ENCODE data around the gene HOOK2.
A peak's percentile ranks its signal among the peaks of the same experiment; 100 is the strongest.

HOOK2 gene

GRCh38 chr19:12794971-12795381 lies 19.6 kb upstream of the HOOK2 start:
- DNase-seq: no peak
- in situ Hi-C loops (cut with HindIII; ENCODE audit: low pct_ligation_motif_present, low pct_unique_long_range_greater_than_20kb, low sequenced_read_pairs): no loop called here

GRCh38 chr19:12794196-12794941 lies 19.0 kb upstream of the HOOK2 start:
- in situ Hi-C loops (cut with HindIII; ENCODE audit: low pct_ligation_motif_present, low pct_unique_long_range_greater_than_20kb, low sequenced_read_pairs): no loop called here
- DNase-seq: no peak

GRCh38 chr19:12793290-12794195 lies 18.2 kb upstream of the HOOK2 start:
- peak; percentile 91 for DNase-seq
- in situ Hi-C loops (cut with HindIII; ENCODE audit: low pct_ligation_motif_present, low pct_unique_long_range_greater_than_20kb, low sequenced_read_pairs): no loop called here

- in situ Hi-C loops (cut with HindIII; ENCODE audit: low pct_ligation_motif_present, low pct_unique_long_range_greater_than_20kb, low sequenced_read_pairs): no loop called here
- no peak for DNase-seq
These were observed 17.5 kb upstream of the HOOK2 start for GRCh38 chr19:12792853-12793289.

GRCh38 chr19:12792051-12792852 lies 16.9 kb upstream of the HOOK2 start:
- DNase-seq: peak; percentile 55

GRCh38 chr19:12791345-12792050 lies 16.1 kb upstream of the HOOK2 start, which contains the start of gene JUNB:
TSS of gene JUNB (plus strand) at chr19:12791486. CDS start at chr19:12791772, 286 bp downstream.
- in situ Hi-C loops (cut with HindIII; ENCODE audit: low pct_ligation_motif_present, low pct_unique_long_range_greater_than_20kb, low sequenced_read_pairs): no loop called here
- DNase-seq: peak; percentile 93

More at GRCh38 chr19:12792051-12792852, 16.9 kb upstream of the HOOK2 start:
- in situ Hi-C loops (cut with HindIII; ENCODE audit: low pct_ligation_motif_present, low pct_unique_long_range_greater_than_20kb, low sequenced_read_pairs): no loop called here

GRCh38 chr19:12790628-12791344 lies 15.4 kb upstream of the HOOK2 start:
- DNase-seq: no peak
- in situ Hi-C loops (cut with HindIII; ENCODE audit: low pct_ligation_motif_present, low pct_unique_long_range_greater_than_20kb, low sequenced_read_pairs): no loop called here

GRCh38 chr19:12789904-12790619 lies 14.7 kb upstream of the HOOK2 start:
- in situ Hi-C loops (cut with HindIII; ENCODE audit: low pct_ligation_motif_present, low pct_unique_long_range_greater_than_20kb, low sequenced_read_pairs): no loop called here
- peak; percentile 92 for DNase-seq

GRCh38 chr19:12789098-12789903 lies 13.9 kb upstream of the HOOK2 start:
- no peak for DNase-seq
- in situ Hi-C loops (cut with HindIII; ENCODE audit: low pct_ligation_motif_present, low pct_unique_long_range_greater_than_20kb, low sequenced_read_pairs): no loop called here

- in situ Hi-C loops (cut with HindIII; ENCODE audit: low pct_ligation_motif_present, low pct_unique_long_range_greater_than_20kb, low sequenced_read_pairs): no loop called here
- DNase-seq: peak; percentile 51
These were observed 13.3 kb upstream of the HOOK2 start for GRCh38 chr19:12788682-12789097.

- DNase-seq: no peak
- in situ Hi-C loops (cut with HindIII; ENCODE audit: low pct_ligation_motif_present, low pct_unique_long_range_greater_than_20kb, low sequenced_read_pairs): no loop called here
These were observed 12.8 kb upstream of the HOOK2 start for GRCh38 chr19:12788042-12788681.

GRCh38 chr19:12787458-12787857 lies 12.1 kb upstream of the HOOK2 start:
- DNase-seq: no peak
- in situ Hi-C loops (cut with HindIII; ENCODE audit: low pct_ligation_motif_present, low pct_unique_long_range_greater_than_20kb, low sequenced_read_pairs): no loop called here

GRCh38 chr19:12786952-12787351 lies 11.6 kb upstream of the HOOK2 start:
- no peak for DNase-seq
- in situ Hi-C loops (cut with HindIII; ENCODE audit: low pct_ligation_motif_present, low pct_unique_long_range_greater_than_20kb, low sequenced_read_pairs): no loop called here

GRCh38 chr19:12786141-12786870 lies 11.0 kb upstream of the HOOK2 start:
- in situ Hi-C loops (cut with HindIII; ENCODE audit: low pct_ligation_motif_present, low pct_unique_long_range_greater_than_20kb, low sequenced_read_pairs): no loop called here
- no peak for DNase-seq

GRCh38 chr19:12785431-12786031 lies 10.2 kb upstream of the HOOK2 start:
- in situ Hi-C loops (cut with HindIII; ENCODE audit: low pct_ligation_motif_present, low pct_unique_long_range_greater_than_20kb, low sequenced_read_pairs): no loop called here
- no peak for DNase-seq

All from ACHN (cell line).